Urinary bladder (tissue), 4 donors: ENCODE data around the gene KANSL2. TPM values are rescaled to one million over a fixed set of nuclear protein-coding genes. Genes with fewer than 3 reads are reported as not detected.
"Not testable (repeated sequence)": the region's sequence is repeated elsewhere in the genome, so short reads cannot be mapped to it uniquely, and the experiment has no call there.

Source experiments
- DNase-seq: peaks from one replicate; pipeline ENCODE4 v3.0.0-alpha.2; 2015; ENCODE audit errors: extremely low spot score
- H3K27ac ChIP-seq: one replicate; pipeline ENCODE4 v1.5.1; 2013; ENCODE audit warnings: low read depth, mild to moderate bottlenecking, moderate library complexity
- H3K36me3 ChIP-seq: one replicate; pipeline ENCODE4 v1.6.1; 2013; ENCODE audit warnings: mild to moderate bottlenecking, moderate library complexity; ENCODE audit not compliant: insufficient read depth
- H3K4me1 ChIP-seq: one replicate; pipeline ENCODE4 v1.6.1; 2013; ENCODE audit warnings: mild to moderate bottlenecking, moderate library complexity; ENCODE audit not compliant: insufficient read depth
- H3K4me3 ChIP-seq: one replicate; pipeline ENCODE4 v1.5.1; 2013; ENCODE audit warnings: low read depth, low read length
- WGBS: extraction: QIAGEN DNeasy Blood & Tissue Kit; methylation state at CpG from one replicate; pipeline ENCODE4 v1.1.7; 2013; 5-methylcytosine and 5-hydroxymethylcytosine counted together
- polyA plus RNA-seq: library from polyadenylated mRNA; stranded (reverse); fragments of 200-250 nt; gene quantifications from one replicate; pipeline ENCODE4 v1.2.3, GENCODE V29; 2013
- total RNA-seq: library from RNA; depleted of rRNA; stranded (reverse); fragments of >200 nt; gene quantifications from one replicate; pipeline ENCODE4 v1.2.3, GENCODE V29; 2014
- donor health status: healthy with polysubstance abuse.
- donor health status: healthy.

Gene KANSL2
- total and polyA plus RNA-seq, 2 donors, result 27.5 to 55.3 TPM

DNA sequence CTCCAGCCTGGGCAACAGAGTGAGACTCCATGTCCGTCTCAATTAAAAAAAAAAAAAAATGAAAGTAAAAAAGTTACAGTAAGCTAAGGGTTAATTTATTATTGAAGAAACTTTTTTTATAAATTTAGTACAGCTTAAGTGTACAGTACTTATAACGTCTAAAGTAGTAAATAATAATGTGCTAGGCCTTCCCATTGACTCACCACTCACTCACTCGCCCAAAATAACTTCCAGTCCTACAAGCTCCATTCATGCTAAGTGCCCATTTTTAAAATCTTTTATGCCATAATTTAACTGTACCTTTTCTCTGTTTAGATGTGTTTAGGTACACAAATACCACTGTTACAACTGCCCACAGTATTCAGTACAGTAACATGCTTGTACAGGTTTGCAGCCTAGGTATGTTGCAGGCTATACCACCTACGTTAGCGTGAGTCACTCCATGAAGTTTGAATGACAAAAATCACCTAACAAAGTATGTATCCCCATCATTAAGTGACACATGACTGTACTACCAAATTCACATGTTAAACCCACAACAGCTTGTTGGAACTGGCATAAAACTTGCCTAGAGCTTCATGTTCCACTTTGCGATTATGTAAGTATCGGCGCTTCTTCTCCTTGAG lies 10.7 kb downstream of the KANSL2 start:
- H3K36me3 ChIP-seq, result peaks cover 13% of the 10 kb centered on the region
- no peak overlapping the region for H3K4me3 ChIP-seq
- no peaks in the 10 kb centered on the region for H3K4me1 ChIP-seq
- no peak overlapping the region for H3K27ac ChIP-seq
- no peak for DNase-seq
- WGBS, result 82% methylated on average over 8 of the region's 8 CpGs

DNA sequence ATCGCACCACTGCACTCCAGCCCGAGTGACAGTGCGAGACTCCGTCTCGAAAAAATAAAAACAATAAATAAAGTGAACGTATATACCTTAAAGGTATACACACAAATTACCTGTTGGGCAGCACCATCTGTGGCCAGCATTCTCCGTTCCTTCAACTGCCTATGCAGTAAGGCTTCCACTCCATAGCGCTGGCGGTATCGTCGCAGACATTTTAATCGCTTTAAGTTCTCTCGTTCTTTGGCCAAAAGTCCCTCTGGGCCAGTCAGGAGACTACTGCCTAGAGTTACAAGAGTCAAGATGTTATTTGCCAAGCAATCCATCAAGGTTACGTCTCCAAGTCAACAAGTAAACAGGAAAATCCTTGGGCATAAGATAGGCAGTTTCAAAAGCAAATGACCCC lies 13.0 kb downstream of the KANSL2 start:
- Histone ChIP-seq H3K4me3 (no peak overlapping the region), H3K36me3 (peaks cover 14% of the 10 kb centered on the region), H3K4me1 (no peaks in the 10 kb centered on the region), H3K27ac (no peak overlapping the region)
- WGBS, result 93% methylated on average over 14 of the region's 14 CpGs
- DNase-seq, result no peak

DNA sequence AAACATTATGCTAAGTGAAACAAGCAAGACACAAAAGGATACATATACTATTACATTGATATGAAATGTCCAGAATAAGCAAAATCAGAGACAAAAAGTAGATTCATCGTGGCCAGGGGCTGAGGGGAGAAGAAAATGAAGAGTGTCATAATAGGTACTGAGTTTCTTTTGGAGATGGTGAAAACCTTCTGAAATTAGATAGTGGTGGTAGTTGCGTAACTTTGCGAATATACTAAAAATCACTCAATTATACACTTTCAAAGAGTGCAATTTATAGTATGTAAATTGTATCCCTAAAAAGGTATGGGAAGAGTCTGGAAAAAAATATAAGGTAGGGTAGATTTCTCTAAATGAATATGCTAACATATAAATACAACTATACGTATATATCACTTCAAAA lies 22.2 kb downstream of the KANSL2 start:
- Histone ChIP-seq H3K27ac (no peak overlapping the region), H3K4me1 (no peaks in the 10 kb centered on the region), H3K4me3 (no peak overlapping the region), H3K36me3 (peaks cover 3% of the 10 kb centered on the region)
- WGBS, result 97% methylated on average over 4 of the region's 4 CpGs
- DNase-seq, result no peak

DNA sequence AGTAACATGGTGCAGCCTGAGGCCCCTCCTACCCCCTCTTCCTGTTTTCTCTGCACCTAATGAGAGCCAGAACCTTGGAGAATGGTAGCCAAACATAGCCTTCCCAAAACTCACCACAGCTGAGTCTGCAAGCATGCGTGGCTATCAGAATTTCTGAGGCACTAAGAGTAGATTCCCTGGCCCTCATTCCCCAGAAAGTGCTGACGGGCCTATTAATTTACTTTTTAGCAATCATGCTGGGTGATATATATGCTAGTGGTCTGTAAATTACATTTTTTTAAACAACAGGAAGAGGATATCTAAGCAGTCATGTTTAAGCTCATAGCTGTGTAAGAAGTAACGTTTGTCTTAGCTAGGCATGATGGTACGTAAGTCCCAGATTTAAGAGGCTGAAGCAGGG lies 30.4 kb downstream of the KANSL2 start:
- no peaks in the 10 kb centered on the region for H3K4me1 ChIP-seq
- WGBS, result 68% methylated on average over 4 of the region's 4 CpGs
- peaks cover 9% of the 10 kb centered on the region for H3K36me3 ChIP-seq
- no peak for DNase-seq
- no peak overlapping the region for H3K27ac ChIP-seq
- no peak overlapping the region for H3K4me3 ChIP-seq

DNA sequence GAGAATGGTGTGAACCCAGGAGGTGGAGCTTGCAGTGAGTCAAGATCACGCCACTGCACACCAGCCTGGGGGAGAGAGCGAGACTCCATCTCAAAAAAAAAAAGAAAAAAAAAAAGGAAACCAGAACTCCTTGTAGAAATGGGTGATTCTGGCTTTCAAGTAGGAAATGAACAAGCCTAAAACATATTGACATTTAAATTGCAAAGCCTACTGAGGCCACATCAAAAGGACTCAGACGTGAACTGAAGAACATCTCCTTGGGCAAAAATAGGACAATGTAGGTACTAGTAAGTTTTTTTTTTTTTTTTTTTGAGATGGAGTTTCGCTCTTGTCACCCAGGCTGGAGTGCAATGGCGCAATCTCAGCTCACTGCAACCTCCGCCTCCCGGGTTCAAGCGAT lies 36.7 kb downstream of the KANSL2 start:
- H3K4me1 ChIP-seq, H3K36me3 ChIP-seq, DNase-seq, H3K4me3 ChIP-seq, H3K27ac ChIP-seq: not testable (repeated sequence)
- WGBS, result 96% methylated on average over 8 of the region's 8 CpGs

DNA sequence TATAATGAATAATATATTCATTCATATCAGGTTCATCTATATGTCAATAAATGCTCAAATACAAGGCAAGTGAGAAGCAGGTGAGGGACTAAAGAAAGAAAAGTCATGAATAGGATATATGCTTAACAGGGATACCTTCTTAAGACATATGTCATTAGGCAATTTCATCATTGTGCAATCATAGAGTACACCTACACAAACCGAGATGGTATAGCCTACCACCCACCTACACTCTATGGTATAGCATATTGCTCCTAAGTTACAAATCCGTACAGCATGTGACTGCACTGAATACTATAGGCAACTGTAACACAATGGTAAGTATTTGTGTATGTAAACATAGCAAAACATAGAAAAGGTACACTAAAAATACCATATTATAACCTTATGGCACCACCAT lies 39.0 kb downstream of the KANSL2 start:
- H3K4me3 ChIP-seq, result no peak overlapping the region
- WGBS, result 96% methylated on average over 2 of the region's 2 CpGs
- H3K4me1 ChIP-seq, result no peaks in the 10 kb centered on the region
- no peak for DNase-seq
- no peak overlapping the region for H3K27ac ChIP-seq
- H3K36me3 ChIP-seq, result no peaks in the 10 kb centered on the region

DNA sequence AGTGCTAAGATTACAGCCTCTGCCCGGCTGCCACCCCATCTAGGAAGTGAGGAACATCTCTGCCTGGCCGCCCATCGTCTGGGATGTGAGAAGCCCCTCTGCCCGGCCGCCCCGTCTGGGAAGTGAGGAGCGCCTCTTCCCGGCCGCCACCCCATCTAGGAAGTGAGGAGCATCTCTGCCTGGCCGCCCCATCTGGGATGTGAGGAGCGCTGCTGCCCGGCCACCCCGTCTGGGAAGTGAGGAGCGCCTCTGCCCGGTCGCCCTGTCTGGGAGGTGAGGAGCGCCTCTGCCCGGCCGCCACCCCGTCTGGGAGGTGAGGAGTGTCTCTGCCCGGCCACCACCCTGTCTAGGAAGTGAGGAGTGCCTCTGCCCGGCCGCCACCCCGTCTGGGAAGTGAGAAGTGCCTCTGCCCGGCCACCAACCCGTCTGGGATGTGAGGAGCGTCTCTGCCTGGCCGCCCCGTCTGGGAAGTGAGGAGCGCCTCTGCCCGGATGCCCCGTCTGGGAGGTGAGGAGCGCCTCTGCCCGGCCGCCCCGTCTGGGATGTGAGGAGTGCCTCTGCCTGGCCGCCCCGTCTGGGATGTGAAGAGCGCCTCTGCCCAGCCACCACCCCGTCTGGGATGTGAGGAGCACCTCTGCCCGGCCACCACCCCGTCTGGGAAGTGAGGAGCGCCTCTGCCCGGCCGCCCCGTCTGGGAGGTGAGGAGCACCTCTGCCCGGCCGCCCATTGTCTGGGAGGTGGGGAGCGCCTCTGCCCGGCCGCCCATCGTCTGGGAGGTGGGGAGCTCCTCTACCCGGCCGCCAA lies 40.1 kb downstream of the KANSL2 start:
- not testable (repeated sequence) for DNase-seq, H3K36me3 ChIP-seq, H3K27ac ChIP-seq, H3K4me3 ChIP-seq, H3K4me1 ChIP-seq
- WGBS, result 95% methylated on average over 54 of the region's 54 CpGs

DNA sequence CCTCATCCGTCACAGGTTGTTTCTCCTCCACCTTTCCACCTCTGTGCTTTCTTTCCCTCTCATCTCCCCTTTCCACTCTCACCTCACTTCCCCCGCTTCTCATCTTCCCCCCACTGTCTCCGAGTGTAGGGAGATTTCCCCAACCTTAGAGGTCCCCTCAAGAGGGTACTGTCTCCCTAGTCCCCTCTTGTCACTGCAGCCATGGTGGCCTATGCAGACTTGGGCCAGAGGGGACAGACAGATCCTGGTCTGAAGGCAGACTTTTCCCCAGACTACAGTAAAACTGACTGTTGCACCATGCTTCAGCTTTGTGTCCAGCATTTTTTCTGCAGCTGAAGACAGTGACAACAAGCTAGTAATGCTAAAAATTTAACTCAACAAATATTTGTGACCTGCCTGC lies 41.2 kb downstream of the KANSL2 start:
- WGBS, result 90% methylated on average over 3 of the region's 3 CpGs
- no peaks in the 10 kb centered on the region for H3K4me1 ChIP-seq
- DNase-seq, result no peak
- H3K4me3 ChIP-seq, result no peak overlapping the region
- no peaks in the 10 kb centered on the region for H3K36me3 ChIP-seq
- no peak overlapping the region for H3K27ac ChIP-seq

DNA sequence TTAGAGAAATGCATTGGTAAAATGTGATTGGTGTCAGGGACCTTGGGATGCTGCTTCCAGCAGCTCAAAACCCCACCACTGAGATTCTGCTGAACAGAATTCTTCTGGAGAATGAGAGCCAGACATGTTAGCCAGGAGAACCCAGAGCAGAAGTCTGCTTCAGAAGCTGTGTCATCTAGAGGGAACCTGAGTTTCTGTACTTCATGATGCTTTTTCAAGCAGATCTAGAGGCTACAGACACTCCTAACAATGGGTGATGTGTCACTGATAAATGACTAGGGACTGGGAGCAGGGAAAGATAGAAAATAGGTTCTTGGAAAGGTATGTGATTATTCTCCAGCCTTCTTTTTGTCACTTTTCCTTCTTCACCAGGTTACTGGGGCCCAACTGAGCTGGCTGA lies 41.6 kb downstream of the KANSL2 start:
- DNase-seq, result no peak
- H3K4me3 ChIP-seq, result no peak overlapping the region
- no peaks in the 10 kb centered on the region for H3K4me1 ChIP-seq
- no peaks in the 10 kb centered on the region for H3K36me3 ChIP-seq
- H3K27ac ChIP-seq, result no peak overlapping the region

DNA sequence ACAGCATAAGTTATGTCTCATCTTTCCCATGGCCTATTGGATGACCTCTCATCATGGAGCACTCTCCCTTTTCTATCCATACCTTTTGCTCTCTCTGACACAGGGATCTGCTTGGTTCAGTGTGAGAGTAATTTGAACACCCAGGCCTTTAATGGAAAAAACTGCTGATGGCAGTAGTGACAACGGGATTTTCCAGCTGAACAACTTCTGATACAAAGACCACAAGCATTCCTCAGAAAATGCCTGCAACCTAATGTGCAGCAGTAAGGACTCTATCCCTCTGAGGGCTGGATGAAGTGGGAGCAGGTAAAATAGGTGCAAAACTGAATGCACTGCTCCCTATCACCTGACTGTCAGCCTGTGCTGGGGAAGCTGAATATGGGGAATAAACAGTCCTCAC lies 51.0 kb downstream of the KANSL2 start:
- Histone ChIP-seq H3K27ac (no peak overlapping the region), H3K4me3 (no peak overlapping the region), H3K4me1 (no peaks in the 10 kb centered on the region), H3K36me3 (no peaks in the 10 kb centered on the region)
- no peak for DNase-seq
- WGBS, result 49% methylated on average over 1 of the region's 1 CpG

DNA sequence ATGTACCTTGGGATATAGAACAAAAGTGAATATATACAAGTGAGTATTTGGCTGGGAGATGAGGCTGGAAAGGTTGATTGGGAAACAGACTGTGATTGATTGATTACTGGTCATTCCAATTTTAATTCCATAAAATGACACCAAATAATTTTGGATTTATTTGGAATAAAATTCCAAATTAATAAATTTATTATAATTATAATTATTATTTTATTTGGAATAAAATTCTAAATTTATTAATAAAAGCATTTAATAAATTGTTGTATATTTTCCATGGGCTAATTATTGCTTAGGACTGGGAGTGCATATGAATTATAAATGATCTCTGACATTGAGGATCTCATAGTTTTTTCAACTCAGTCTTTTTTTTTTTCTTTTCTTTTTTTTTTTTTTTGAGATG lies 51.7 kb downstream of the KANSL2 start:
- Histone ChIP-seq H3K36me3 (no peaks in the 10 kb centered on the region), H3K4me3 (no peak overlapping the region), H3K27ac (no peak overlapping the region), H3K4me1 (no peaks in the 10 kb centered on the region)
- DNase-seq, result no peak

DNA sequence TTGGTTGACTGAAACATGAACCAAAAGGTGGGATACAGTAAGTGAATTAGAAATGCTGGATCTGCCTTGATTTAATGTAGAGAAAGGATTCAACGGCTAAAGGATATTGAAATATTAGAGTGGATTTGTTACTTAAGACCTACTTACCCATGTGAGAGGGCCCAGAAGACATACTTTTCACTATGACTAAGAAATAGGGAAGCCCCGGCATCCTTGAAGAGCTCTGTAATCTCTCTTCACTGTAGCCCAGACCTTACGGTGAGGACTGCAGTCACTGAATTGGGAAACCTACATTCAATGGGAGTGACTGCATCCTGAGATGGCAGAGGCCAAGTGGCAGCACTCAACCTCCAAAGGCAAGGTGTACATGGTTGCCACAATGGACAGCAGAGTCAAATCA lies 52.5 kb downstream of the KANSL2 start:
- Histone ChIP-seq H3K36me3 (no peaks in the 10 kb centered on the region), H3K4me1 (no peaks in the 10 kb centered on the region), H3K27ac (no peak overlapping the region), H3K4me3 (no peak overlapping the region)
- whole genome bisulfite sequencing, result 87% methylated on average over 3 of the region's 3 CpGs
- DNase-seq, result no peak

DNA sequence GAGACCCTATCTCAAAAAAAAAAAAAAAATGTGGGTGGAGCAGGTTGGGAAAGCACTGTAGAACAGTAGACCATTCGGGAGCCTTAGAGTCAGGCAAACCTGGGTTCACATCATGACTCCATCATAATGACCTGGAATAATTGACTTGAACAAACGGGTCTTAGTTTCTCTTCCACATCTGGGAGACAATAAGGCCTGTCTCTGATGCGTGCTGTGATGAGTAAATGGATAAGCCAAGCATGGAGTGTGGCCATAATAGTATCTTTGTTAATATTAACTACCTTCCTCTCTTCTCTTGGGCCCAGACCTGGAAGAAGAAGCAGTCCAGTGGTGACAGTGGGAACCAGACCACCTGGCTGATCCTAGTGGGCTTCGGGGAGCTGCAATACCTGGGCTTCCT lies 54.5 kb downstream of the KANSL2 start:
- Histone ChIP-seq H3K4me3 (no peak overlapping the region), H3K36me3 (no peaks in the 10 kb centered on the region), H3K27ac (no peak overlapping the region), H3K4me1 (no peaks in the 10 kb centered on the region)
- DNase-seq, result no peak
- WGBS, result 80% methylated on average over 4 of the region's 4 CpGs

DNA sequence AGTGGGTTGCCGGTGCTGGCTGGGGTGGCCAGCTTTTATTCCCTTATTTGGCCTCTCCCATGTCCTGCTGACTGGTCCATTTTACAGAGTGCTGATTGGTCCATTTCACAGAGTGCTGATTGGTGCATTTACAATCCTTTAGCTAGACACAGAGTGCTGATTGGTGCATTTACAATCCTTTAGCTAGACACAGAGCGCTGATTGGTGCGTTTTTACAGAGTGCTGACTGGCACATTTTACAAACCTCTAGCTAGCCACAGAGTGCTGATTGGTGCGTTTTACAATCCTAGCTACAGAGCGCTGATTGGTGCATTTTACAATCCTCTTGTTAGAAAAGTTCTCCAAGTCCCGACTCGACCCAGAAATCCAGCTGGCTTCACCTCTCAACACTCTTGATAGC lies 59.0 kb downstream of the KANSL2 start:
- WGBS, result 91% methylated on average over 7 of the region's 7 CpGs
- H3K4me3 ChIP-seq, H3K27ac ChIP-seq, DNase-seq, H3K4me1 ChIP-seq, H3K36me3 ChIP-seq: not testable (repeated sequence)
